ENCODE measurements around the gene EVI5L.

DNA sequence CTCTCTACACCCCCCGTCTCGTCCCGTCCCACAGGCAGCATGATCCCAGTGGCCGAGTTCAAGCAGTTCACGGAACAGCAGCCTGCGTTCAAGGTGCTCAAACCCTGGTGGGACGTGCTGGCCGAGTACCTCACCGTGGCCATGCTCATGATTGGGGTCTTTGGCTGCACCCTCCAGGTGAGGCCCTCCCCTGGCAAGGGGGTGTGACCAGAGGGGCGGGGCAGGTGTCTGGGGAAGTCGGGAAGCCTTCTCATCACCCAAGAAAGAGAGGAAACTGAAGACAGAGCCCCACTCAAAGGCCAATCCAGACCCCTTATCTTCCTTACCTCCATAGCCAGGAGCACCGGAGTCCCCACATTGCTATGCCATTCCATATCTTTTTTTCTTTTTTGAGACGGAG, 65.5 kb downstream of the EVI5L start:
- TF ChIP-seq CTCF (IDR thresholded peaks at IDR 0.05 in 4 of 5, conservative IDR thresholded peaks at IDR 0.05 in 1 of 5) (no peak), POLR2A (IDR thresholded peaks at IDR 0.05) (no peak)
